ENCODE measurements around the gene PPIE. TPM values are rescaled to one million over a fixed set of nuclear protein-coding genes. Genes with fewer than 3 reads are reported as not detected.

Gene PPIE
- total and polyA plus RNA-seq, 2 experiments from 2014 or later = 27.8 to 51.9 TPM

DNA sequence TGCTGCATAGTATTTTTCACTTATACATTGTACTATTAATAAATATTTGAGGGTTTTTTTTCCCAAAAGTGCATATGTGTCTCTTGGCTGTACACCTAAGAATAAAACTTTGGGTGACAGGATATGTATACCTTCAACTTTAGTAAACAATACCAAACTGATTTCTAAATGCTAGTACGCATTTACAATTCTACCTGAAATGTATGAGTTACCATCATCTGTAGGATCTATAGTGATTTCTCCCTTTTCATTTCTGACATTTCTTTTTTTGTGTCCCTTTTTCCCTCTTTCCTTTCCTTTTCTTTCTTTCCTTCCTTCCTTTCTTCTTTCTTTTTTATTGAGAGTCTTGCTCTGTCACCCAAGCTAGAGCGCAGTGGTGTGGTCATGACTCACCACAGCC, 66.7 kb downstream of the PPIE start (continued):
- TF ChIP-seq, protein P1, sequence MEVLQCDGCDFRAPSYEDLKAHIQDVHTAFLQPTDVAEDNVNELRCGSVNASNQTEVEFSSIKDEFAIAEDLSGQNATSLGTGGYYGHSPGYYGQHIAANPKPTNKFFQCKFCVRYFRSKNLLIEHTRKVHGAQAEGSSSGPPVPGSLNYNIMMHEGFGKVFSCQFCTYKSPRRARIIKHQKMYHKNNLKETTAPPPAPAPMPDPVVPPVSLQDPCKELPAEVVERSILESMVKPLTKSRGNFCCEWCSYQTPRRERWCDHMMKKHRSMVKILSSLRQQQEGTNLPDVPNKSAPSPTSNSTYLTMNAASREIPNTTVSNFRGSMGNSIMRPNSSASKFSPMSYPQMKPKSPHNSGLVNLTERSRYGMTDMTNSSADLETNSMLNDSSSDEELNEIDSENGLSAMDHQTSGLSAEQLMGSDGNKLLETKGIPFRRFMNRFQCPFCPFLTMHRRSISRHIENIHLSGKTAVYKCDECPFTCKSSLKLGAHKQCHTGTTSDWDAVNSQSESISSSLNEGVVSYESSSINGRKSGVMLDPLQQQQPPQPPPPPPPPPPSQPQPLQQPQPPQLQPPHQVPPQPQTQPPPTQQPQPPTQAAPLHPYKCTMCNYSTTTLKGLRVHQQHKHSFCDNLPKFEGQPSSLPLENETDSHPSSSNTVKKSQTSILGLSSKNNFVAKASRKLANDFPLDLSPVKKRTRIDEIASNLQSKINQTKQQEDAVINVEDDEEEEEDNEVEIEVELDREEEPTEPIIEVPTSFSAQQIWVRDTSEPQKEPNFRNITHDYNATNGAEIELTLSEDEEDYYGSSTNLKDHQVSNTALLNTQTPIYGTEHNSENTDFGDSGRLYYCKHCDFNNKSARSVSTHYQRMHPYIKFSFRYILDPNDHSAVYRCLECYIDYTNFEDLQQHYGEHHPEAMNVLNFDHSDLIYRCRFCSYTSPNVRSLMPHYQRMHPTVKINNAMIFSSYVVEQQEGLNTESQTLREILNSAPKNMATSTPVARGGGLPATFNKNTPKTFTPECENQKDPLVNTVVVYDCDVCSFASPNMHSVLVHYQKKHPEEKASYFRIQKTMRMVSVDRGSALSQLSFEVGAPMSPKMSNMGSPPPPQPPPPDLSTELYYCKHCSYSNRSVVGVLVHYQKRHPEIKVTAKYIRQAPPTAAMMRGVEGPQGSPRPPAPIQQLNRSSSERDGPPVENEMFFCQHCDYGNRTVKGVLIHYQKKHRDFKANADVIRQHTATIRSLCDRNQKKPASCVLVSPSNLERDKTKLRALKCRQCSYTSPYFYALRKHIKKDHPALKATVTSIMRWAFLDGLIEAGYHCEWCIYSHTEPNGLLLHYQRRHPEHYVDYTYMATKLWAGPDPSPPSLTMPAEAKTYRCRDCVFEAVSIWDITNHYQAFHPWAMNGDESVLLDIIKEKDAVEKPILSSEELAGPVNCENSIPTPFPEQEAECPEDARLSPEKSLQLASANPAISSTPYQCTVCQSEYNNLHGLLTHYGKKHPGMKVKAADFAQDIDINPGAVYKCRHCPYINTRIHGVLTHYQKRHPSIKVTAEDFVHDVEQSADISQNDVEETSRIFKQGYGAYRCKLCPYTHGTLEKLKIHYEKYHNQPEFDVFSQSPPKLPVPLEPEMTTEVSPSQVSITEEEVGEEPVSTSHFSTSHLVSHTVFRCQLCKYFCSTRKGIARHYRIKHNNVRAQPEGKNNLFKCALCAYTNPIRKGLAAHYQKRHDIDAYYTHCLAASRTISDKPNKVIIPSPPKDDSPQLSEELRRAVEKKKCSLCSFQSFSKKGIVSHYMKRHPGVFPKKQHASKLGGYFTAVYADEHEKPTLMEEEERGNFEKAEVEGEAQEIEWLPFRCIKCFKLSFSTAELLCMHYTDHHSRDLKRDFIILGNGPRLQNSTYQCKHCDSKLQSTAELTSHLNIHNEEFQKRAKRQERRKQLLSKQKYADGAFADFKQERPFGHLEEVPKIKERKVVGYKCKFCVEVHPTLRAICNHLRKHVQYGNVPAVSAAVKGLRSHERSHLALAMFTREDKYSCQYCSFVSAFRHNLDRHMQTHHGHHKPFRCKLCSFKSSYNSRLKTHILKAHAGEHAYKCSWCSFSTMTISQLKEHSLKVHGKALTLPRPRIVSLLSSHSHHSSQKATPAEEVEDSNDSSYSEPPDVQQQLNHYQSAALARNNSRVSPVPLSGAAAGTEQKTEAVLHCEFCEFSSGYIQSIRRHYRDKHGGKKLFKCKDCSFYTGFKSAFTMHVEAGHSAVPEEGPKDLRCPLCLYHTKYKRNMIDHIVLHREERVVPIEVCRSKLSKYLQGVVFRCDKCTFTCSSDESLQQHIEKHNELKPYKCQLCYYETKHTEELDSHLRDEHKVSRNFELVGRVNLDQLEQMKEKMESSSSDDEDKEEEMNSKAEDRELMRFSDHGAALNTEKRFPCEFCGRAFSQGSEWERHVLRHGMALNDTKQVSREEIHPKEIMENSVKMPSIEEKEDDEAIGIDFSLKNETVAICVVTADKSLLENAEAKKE (CRISPR knock-in tag; IDR thresholded peaks at IDR 0.05) = no peak
- TF ChIP-seq, protein P2, sequence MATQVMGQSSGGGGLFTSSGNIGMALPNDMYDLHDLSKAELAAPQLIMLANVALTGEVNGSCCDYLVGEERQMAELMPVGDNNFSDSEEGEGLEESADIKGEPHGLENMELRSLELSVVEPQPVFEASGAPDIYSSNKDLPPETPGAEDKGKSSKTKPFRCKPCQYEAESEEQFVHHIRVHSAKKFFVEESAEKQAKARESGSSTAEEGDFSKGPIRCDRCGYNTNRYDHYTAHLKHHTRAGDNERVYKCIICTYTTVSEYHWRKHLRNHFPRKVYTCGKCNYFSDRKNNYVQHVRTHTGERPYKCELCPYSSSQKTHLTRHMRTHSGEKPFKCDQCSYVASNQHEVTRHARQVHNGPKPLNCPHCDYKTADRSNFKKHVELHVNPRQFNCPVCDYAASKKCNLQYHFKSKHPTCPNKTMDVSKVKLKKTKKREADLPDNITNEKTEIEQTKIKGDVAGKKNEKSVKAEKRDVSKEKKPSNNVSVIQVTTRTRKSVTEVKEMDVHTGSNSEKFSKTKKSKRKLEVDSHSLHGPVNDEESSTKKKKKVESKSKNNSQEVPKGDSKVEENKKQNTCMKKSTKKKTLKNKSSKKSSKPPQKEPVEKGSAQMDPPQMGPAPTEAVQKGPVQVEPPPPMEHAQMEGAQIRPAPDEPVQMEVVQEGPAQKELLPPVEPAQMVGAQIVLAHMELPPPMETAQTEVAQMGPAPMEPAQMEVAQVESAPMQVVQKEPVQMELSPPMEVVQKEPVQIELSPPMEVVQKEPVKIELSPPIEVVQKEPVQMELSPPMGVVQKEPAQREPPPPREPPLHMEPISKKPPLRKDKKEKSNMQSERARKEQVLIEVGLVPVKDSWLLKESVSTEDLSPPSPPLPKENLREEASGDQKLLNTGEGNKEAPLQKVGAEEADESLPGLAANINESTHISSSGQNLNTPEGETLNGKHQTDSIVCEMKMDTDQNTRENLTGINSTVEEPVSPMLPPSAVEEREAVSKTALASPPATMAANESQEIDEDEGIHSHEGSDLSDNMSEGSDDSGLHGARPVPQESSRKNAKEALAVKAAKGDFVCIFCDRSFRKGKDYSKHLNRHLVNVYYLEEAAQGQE (IDR thresholded peaks at IDR 0.05; ENCODE audit: unreplicated experiment) = no peak
- no peak for TF ChIP-seq POLR2AphosphoS5 (IDR thresholded peaks at IDR 0.05; ENCODE audit: low read depth)

DNA sequence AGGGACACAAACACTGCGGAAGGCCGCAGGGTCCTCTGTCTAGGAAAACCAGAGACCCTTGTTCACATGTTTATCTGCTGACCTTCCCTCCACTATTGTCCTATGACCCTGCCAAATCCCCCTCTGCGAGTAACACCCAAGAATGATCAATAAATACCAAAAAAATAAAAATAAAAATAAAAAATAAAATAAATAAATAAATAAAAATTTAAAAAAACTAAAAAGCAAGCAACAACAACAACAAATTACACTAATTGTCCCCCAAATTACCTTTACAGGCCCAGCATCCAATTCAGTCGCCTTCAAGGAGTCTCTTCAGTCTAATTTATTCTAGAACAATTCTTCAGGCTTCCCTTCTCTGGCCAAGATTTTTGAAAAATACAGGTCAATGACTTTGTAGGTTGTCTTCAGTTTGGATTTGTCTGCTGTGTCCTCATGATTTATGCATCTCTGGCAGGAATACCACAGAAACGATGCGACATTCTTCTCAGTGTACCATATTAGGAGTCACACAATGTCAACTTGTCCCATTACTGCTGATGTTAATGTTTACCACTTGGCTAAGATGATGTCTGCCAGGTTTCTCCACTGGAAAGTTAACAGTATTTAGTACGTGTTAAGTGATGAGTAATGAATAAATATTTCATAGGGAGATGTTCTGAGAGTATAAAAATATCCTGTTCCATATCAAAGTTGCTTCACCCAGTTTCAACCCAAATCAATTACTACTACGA, 70.3 kb downstream of the PPIE start:
- TF ChIP-seq STAT1 (IDR thresholded peaks at IDR 0.05; ENCODE audit: unreplicated experiment) = no peak
- H3K79me2 ChIP-seq (replicated peaks; ENCODE audit: insufficient read depth) = no peaks in the 10 kb centered on the region
- no peak overlapping the region for H2AFZ ChIP-seq
- H3K27ac ChIP-seq (ENCODE audit: low read depth) = no peak overlapping the region
- H3K27me3 ChIP-seq (ENCODE audit: insufficient read depth) = no peaks in the 10 kb centered on the region
- DNase-seq (ENCODE audit: low spot score) (no peak), ATAC-seq (no peak)
- H3K4me1 ChIP-seq (ENCODE audit: insufficient read depth) = peaks cover 4% of the 10 kb centered on the region; the same call in 1 of the 2 replicates
- H3K9me3 Mint-ChIP-seq = peaks cover 19% of the 10 kb centered on the region
- H3K4me2 ChIP-seq = no peak overlapping the region
- no peaks in the 10 kb centered on the region for H4K20me1 ChIP-seq (replicated peaks; ENCODE audit: insufficient read depth)
- no peak overlapping the region for H3K4me3 Mint-ChIP-seq
- no peak overlapping the region for H3K4me3 ChIP-seq
- no peak overlapping the region for H3K27ac Mint-ChIP-seq
- no peaks in the 10 kb centered on the region for H3K9me2 ChIP-seq (ENCODE audit: insufficient read depth)
- H3F3A ChIP-seq (replicated peaks; ENCODE audit: low read depth) = no peaks in the 10 kb centered on the region
- no peaks in the 10 kb centered on the region; the same call in 2 of the 3 replicates for H3K36me3 Mint-ChIP-seq (ENCODE audit: low read depth)
- H3K4me1 Mint-ChIP-seq = peaks cover 2% of the 10 kb centered on the region; the same call in 2 of the 3 replicates
- H3K27me3 Mint-ChIP-seq (ENCODE audit: insufficient read depth, low read depth, poor library complexity) = peaks cover 7% of the 10 kb centered on the region
- peaks cover 5% of the 10 kb centered on the region; the same call in 1 of the 2 replicates for H3K36me3 ChIP-seq (ENCODE audit: insufficient read depth)
